WTC11 (cell line): Measurements from ENCODE around the gene DNM1.

Experiments used
- CREM ChIP-seq: sonication (generic); formaldehyde crosslinking; IDR thresholded peaks from 2 replicates; pipeline ENCODE4 v1.8.1; 2022; ENCODE audit warnings: mild to moderate bottlenecking, missing genetic modification reagents, moderate library complexity
- ELF4 ChIP-seq: sonication (generic); formaldehyde crosslinking; IDR thresholded peaks from 2 replicates; pipeline ENCODE4 v1.8.1; 2022; ENCODE audit warnings: low read depth, mild to moderate bottlenecking, moderate library complexity, missing genetic modification reagents
- TF ChIP-seq, protein P1 (sequence below): fragments of 200-600 bp; IDR thresholded peaks from 2 replicates; pipeline ENCODE4 v1.8.0; 2022; ENCODE audit warnings: antibody characterized with exemption
- TF ChIP-seq, protein P2 (sequence below): sonication (generic); formaldehyde crosslinking; IDR thresholded peaks from 2 replicates; pipeline ENCODE4 v1.8.1; 2022; ENCODE audit warnings: mild to moderate bottlenecking, moderate library complexity, missing genetic modification reagents
- TF ChIP-seq, protein P3 (sequence below): fragments of 250-450 bp; sonication (Bioruptor Pico); IDR thresholded peaks from 2 replicates; pipeline ENCODE4 v1.8.0; 2021; ENCODE audit warnings: mild to moderate bottlenecking

DNA sequence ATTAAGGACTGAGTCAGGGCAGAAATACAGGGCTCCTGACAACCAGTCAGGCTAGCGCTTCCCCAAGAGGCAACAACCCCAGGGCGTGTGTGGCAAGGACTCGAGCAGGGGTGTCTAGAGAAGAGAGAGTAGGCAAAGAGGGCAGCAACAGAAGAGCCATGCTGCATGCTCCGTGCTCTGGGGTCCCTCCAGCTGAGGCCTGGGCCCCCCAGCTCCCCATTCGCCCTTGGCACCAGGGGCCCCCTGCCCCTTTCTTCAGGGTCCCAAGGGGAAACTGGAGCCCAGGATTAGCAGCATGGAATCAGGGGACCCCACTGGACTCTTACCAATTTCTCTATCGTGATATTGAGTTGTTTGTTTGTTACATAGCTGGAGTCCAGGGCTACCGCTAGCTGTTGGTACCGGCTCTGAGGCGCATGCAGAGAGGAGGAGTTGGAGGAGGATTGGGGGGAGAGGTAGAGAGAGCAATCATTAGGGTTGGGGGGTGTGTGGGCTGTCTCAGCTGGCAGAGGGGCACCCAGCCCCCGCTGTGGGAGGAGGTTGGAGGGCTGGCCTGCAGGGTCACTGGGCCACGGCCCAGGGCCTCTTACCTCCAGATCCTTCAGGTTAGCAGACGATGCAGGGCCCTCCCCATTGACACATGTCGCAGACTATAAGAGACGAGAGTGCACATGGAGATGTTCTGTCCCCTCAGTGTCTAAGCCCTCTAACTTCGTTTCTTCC is 63.9 kb downstream of the DNM1 start:
- no peak for TF ChIP-seq ELF4 (CRISPR knock-in tag)
- TF ChIP-seq, protein P1, sequence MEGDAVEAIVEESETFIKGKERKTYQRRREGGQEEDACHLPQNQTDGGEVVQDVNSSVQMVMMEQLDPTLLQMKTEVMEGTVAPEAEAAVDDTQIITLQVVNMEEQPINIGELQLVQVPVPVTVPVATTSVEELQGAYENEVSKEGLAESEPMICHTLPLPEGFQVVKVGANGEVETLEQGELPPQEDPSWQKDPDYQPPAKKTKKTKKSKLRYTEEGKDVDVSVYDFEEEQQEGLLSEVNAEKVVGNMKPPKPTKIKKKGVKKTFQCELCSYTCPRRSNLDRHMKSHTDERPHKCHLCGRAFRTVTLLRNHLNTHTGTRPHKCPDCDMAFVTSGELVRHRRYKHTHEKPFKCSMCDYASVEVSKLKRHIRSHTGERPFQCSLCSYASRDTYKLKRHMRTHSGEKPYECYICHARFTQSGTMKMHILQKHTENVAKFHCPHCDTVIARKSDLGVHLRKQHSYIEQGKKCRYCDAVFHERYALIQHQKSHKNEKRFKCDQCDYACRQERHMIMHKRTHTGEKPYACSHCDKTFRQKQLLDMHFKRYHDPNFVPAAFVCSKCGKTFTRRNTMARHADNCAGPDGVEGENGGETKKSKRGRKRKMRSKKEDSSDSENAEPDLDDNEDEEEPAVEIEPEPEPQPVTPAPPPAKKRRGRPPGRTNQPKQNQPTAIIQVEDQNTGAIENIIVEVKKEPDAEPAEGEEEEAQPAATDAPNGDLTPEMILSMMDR, result no peak
- TF ChIP-seq, protein P2, sequence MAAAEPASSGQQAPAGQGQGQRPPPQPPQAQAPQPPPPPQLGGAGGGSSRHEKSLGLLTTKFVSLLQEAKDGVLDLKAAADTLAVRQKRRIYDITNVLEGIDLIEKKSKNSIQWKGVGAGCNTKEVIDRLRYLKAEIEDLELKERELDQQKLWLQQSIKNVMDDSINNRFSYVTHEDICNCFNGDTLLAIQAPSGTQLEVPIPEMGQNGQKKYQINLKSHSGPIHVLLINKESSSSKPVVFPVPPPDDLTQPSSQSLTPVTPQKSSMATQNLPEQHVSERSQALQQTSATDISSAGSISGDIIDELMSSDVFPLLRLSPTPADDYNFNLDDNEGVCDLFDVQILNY (CRISPR knock-in tag), result no peak
- no peak for TF ChIP-seq CREM
- TF ChIP-seq, protein P3, sequence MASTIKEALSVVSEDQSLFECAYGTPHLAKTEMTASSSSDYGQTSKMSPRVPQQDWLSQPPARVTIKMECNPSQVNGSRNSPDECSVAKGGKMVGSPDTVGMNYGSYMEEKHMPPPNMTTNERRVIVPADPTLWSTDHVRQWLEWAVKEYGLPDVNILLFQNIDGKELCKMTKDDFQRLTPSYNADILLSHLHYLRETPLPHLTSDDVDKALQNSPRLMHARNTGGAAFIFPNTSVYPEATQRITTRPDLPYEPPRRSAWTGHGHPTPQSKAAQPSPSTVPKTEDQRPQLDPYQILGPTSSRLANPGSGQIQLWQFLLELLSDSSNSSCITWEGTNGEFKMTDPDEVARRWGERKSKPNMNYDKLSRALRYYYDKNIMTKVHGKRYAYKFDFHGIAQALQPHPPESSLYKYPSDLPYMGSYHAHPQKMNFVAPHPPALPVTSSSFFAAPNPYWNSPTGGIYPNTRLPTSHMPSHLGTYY (CRISPR knock-in tag), result no peak
